Neural cell (in vitro differentiated cells): ENCODE data around the gene PCDH1. TPM values are rescaled to one million over a fixed set of nuclear protein-coding genes. Genes with fewer than 3 reads are reported as not detected.

Experiments used
- H2AFZ ChIP-seq: fragments of 200-600, 300-800 bp; sonication (generic), shearing (Covaris generic); 2 replicates; pipeline ENCODE4 v1.6.0; 2014; ENCODE audit warnings: low read depth, mild to moderate bottlenecking, antibody characterized with exemption, low read length, moderate library complexity
- H3F3A ChIP-seq: fragments of 200-600 bp; shearing (Covaris generic); 2 replicates; pipeline ENCODE4 v1.6.1; 2016; ENCODE audit warnings: mild to moderate bottlenecking, moderate library complexity, mixed read lengths, antibody characterized with exemption, low read length; ENCODE audit not compliant: insufficient read depth, poor library complexity, severe bottlenecking
- H3K27ac ChIP-seq: fragments of 200-600, 300-800 bp; sonication (generic), shearing (Covaris generic); 2 replicates; pipeline ENCODE4 v1.5.1; 2014; ENCODE audit warnings: mild to moderate bottlenecking, low read length, moderate library complexity
- H3K27me3 ChIP-seq: fragments of 300-800, 200-600 bp; sonication (generic), shearing (Covaris generic); 2 replicates; pipeline ENCODE4 v1.6.0; 2014; ENCODE audit warnings: mild to moderate bottlenecking, low read depth, low read length, moderate library complexity; ENCODE audit not compliant: insufficient read depth
- H3K36me3 ChIP-seq: fragments of 300-800, 200-600 bp; sonication (generic), shearing (Covaris generic); 2 replicates; pipeline ENCODE4 v1.5.1; 2014; ENCODE audit warnings: mild to moderate bottlenecking, antibody characterized with exemption, low read length, moderate library complexity; ENCODE audit not compliant: insufficient read depth
- H3K4me2 ChIP-seq: fragments of 300-800, 200-600 bp; sonication (generic), shearing (Covaris generic); 2 replicates; pipeline ENCODE4 v1.6.0; 2014; ENCODE audit warnings: mild to moderate bottlenecking, low read length
- H3K4me3 ChIP-seq: fragments of 300-800, 200-600 bp; sonication (generic), shearing (Covaris generic); 2 replicates; pipeline ENCODE4 v1.5.1; 2014; ENCODE audit warnings: mild to moderate bottlenecking, low read length, moderate library complexity
- H3K79me2 ChIP-seq: fragments of 200-600 bp; shearing (Covaris generic); replicated peaks from 2 replicates; pipeline ENCODE4 v1.6.0; 2014; ENCODE audit warnings: mild to moderate bottlenecking, low read length, moderate library complexity; ENCODE audit not compliant: insufficient read depth
- H3K9ac ChIP-seq: fragments of 300-800, 200-600 bp; sonication (generic), shearing (Covaris generic); 2 replicates; pipeline ENCODE4 v1.6.1; 2016; ENCODE audit warnings: mild to moderate bottlenecking, low read length, mixed read lengths
- H3K9me2 ChIP-seq: fragments of 200-600 bp; shearing (Covaris generic); 2 replicates; pipeline ENCODE4 v1.6.1; 2016; ENCODE audit warnings: mild to moderate bottlenecking, low read length, mixed read lengths; ENCODE audit not compliant: insufficient read depth
- H3K9me3 ChIP-seq: fragments of 200-600, 300-800 bp; sonication (generic), shearing (Covaris generic); 2 replicates; pipeline ENCODE4 v1.6.1; 2016; ENCODE audit warnings: mild to moderate bottlenecking, mixed run types, low read length, moderate library complexity, mixed read lengths
- H4K20me1 ChIP-seq: fragments of 200-600 bp; shearing (Covaris generic); 2 replicates; pipeline ENCODE4 v1.6.1; 2016; ENCODE audit warnings: mild to moderate bottlenecking, mixed run types; ENCODE audit not compliant: insufficient read depth
- EP300 ChIP-seq: fragments of 450-650 bp; conservative IDR thresholded peaks from 2 replicates; pipeline ENCODE4 v1.6.1; 2014; ENCODE audit warnings: antibody characterized with exemption, mild to moderate bottlenecking, moderate library complexity; ENCODE audit not compliant: poor library complexity, severe bottlenecking
- EZH2 ChIP-seq: fragments of 200-600, 300-800 bp; shearing (Covaris generic), sonication (generic); IDR thresholded peaks from 2 replicates; pipeline ENCODE4 v1.6.1; 2014; ENCODE audit warnings: antibody characterized with exemption, low read length, borderline replicate concordance, mild to moderate bottlenecking; ENCODE audit not compliant: insufficient read depth, poor library complexity, severe bottlenecking
- MXI1 ChIP-seq: fragments of 450-650 bp; conservative IDR thresholded peaks from 2 replicates; pipeline ENCODE4 v1.6.1; 2014; ENCODE audit warnings: antibody characterized with exemption, mild to moderate bottlenecking; ENCODE audit not compliant: poor library complexity, severe bottlenecking
- POLR2AphosphoS5 ChIP-seq: IDR thresholded peaks from 2 replicates; pipeline ENCODE4 v1.6.1; 2012
- RAD21 ChIP-seq: fragments of 450-650 bp; conservative IDR thresholded peaks from 2 replicates; pipeline ENCODE4 v1.6.1; 2014; ENCODE audit warnings: antibody characterized with exemption, mild to moderate bottlenecking, moderate library complexity
- REST ChIP-seq: IDR thresholded peaks from 2 replicates; pipeline ENCODE4 v1.6.1; 2012; ENCODE audit warnings: borderline replicate concordance
- SMC3 ChIP-seq: fragments of 450-650 bp; conservative IDR thresholded peaks from 2 replicates; pipeline ENCODE4 v1.6.1; 2014; ENCODE audit warnings: antibody characterized with exemption, mild to moderate bottlenecking, moderate library complexity; ENCODE audit not compliant: poor library complexity
- TAF1 ChIP-seq: IDR thresholded peaks from 2 replicates; pipeline ENCODE4 v1.6.1; 2012; ENCODE audit warnings: low read depth
- polyA plus RNA-seq: library from polyadenylated mRNA; depleted of rRNA; stranded (reverse); fragments of >200 nt; gene quantifications from 2 replicates; pipeline ENCODE4 v1.2.3, GENCODE V29; 2014
- TF ChIP-seq, protein P1 (sequence below): fragments of 450-650 bp; IDR thresholded peaks from 2 replicates; pipeline ENCODE4 v1.5.1; 2014; ENCODE audit warnings: antibody characterized with exemption, mild to moderate bottlenecking, moderate library complexity; ENCODE audit not compliant: poor library complexity, severe bottlenecking

PCDH1 gene
- polyA plus RNA-seq, 1 donor from 2014 or later = 13.9 TPM

DNA sequence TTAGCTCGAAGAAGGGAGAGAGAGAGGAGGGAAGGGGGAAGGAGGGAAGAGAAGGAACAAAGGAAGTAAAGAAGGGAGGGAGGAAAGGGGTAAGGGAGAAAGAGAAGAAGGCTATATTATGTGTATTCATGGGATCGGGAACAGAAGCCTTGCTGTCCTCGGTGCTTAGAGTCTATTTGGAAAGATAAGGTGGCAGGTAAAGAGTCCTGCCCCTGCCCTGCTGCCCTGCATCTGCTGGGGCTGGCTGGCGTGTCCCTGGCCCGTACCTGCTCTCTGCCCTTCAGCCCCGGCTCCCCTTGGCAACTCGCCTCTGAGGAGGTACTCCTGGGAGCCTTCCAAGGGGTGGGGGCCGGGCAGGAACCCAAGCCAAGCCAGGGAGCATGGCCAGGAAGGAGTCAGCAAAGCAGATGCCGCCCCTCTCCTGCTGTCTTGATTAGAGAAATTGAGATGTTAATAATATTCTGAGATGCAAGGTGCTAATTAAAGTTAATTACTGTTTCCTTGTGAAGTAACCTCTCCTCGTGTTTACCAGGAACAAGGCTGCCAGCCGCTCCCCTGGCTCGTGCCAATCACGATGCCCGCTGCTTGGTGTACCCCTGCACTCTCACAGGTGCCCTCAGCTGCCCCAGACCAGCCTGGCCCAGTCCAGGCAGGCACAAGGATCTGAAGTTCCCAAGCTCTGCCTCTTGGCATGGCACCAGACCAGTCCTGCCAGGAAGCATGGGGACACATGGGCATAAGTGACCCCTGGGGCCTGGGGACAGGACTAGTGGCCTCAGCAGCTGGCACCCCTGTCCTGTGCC, 36.6 kb downstream of the PCDH1 start:
- Histone ChIP-seq H3F3A (no peaks in the 10 kb centered on the region), H3K9me2 (no peaks in the 10 kb centered on the region), H3K27ac (peak overlapping the region; percentile 26), H3K27me3 (no peaks in the 10 kb centered on the region), H3K36me3 (no peaks in the 10 kb centered on the region), H3K4me2 (no peak overlapping the region), H2AFZ (no peak overlapping the region), H3K4me3 (no peak overlapping the region), H4K20me1 (no peaks in the 10 kb centered on the region), H3K9me3 (no peaks in the 10 kb centered on the region), H3K9ac (no peak overlapping the region), H3K79me2 (peaks cover 15% of the 10 kb centered on the region)
- TF ChIP-seq REST (no peak), POLR2AphosphoS5 (no peak), EP300 (no peak), RAD21 (no peak), TAF1 (no peak), SMC3 (no peak), MXI1 (no peak), EZH2 (no peak)
- TF ChIP-seq, protein P1, sequence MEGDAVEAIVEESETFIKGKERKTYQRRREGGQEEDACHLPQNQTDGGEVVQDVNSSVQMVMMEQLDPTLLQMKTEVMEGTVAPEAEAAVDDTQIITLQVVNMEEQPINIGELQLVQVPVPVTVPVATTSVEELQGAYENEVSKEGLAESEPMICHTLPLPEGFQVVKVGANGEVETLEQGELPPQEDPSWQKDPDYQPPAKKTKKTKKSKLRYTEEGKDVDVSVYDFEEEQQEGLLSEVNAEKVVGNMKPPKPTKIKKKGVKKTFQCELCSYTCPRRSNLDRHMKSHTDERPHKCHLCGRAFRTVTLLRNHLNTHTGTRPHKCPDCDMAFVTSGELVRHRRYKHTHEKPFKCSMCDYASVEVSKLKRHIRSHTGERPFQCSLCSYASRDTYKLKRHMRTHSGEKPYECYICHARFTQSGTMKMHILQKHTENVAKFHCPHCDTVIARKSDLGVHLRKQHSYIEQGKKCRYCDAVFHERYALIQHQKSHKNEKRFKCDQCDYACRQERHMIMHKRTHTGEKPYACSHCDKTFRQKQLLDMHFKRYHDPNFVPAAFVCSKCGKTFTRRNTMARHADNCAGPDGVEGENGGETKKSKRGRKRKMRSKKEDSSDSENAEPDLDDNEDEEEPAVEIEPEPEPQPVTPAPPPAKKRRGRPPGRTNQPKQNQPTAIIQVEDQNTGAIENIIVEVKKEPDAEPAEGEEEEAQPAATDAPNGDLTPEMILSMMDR = no peak

GRCh38 chr5:141840826-141841360, 37.3 kb downstream of the PCDH1 start:
- Histone ChIP-seq H3F3A (no peaks in the 10 kb centered on the region), H3K27ac (peak overlapping the region; percentile 26), H3K4me3 (no peak overlapping the region), H3K27me3 (no peaks in the 10 kb centered on the region), H4K20me1 (no peaks in the 10 kb centered on the region), H3K4me2 (no peak overlapping the region), H2AFZ (no peak overlapping the region), H3K79me2 (peaks cover 15% of the 10 kb centered on the region), H3K9me3 (no peaks in the 10 kb centered on the region), H3K9me2 (no peaks in the 10 kb centered on the region), H3K36me3 (no peaks in the 10 kb centered on the region), H3K9ac (no peak overlapping the region)
- TF ChIP-seq POLR2AphosphoS5 = no peak
- TF ChIP-seq EP300 = no peak
- TF ChIP-seq MXI1 = no peak
- TF ChIP-seq, protein P1 = no peak
- TF ChIP-seq SMC3 = no peak
- TF ChIP-seq REST = no peak
- TF ChIP-seq TAF1 = no peak
- no peak for TF ChIP-seq EZH2
- TF ChIP-seq RAD21 = no peak
